Stimulated activated CD8-positive, alpha-beta memory T cell treated with anti-CD3 and anti-CD28 coated beads, Interleukin-15, amount 100 ng/mL, for 4 hours (primary cell): ENCODE results near the gene ABCA4.

Experiments
- DNase-seq, 2 donors: peaks; one replicate each; pipeline ENCODE4 v3.0.0-alpha.2; 2020; ENCODE audit warnings: low read depth in 2 of 2

Gene ABCA4

DNA sequence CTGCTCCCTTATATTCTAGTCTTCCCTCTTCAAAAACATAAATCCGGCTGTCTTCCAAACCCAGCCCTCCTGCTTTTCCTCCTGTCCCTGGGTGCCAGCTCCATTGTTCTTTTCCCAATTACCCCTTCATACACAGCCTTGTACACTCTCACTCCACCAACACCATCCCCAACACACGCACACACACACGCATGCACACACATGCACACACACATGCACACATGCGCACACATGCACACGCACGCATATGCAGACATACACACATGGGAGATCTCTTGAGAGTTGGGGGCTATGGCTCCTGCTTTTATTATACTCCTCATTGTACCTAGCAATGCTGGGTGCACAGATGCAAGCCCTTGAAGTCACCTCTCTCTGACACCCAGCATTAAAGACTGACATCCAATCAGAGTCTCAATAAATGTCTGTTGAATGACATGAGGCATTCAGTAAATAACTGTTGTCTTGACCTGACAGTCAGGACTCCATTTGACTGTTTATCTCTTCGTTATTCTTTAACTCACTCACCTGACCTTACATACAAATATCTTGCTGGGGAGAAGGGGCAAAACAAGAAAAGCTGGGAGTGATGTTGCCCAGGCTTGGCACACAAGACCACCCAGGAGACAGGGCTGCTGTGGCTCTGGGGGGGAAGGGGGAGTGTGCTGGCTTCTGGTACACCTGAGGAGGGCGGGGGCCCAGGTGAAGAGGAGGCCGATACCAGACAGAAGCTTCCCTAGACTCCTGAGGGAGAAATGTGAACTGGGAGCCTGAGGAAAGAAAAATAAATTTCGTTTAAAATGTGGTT lies 16.0 kb downstream of the ABCA4 start:
- DNase-seq: no peak

DNA sequence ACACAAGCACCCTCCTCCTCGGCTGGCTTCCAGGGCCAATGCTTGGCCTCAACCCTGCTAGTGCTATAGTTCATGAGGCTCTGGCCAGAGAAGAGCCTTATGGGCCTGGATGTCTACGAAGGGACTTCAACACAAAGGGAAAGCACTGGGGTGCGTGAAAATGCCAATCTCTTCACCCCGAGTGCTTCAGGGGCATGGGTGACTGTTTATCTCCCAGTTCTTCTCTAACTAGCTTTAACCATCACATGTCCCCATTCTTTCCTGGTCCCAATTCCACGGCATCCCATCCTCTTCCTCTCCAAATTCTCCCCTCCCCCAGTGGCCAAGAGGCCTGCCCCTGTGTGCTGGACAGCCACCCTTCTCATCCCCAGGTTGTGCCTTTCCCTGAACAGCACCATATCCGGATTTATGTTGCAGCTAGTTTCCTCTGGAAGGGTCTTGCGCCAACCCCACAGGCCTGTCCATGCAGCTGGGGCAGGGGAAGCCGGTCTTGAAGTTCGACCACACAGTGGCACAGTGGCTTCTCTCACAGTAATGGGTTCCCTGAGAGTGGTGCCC lies 16.7 kb downstream of the ABCA4 start:
- no peak for DNase-seq

DNA sequence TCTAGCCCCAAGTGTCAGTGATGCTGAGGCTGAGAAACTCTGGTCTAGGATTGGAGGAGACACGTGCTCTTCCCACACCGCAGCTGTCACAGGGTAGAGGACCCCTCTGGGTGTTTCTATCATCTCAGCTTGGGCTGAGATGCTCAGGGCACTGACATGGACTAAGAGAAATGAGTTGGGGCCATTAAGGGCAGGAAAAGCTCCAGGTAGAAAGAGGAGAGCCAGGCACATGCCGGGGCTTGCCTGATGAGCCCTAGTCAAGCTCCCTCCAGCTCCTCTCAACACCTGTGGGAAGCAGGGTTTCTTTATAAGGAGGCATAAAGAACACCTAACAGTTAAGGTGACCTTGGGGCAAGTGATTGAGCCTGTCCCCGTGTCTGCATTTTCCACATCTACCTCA lies 17.3 kb downstream of the ABCA4 start:
- DNase-seq: no peak

DNA sequence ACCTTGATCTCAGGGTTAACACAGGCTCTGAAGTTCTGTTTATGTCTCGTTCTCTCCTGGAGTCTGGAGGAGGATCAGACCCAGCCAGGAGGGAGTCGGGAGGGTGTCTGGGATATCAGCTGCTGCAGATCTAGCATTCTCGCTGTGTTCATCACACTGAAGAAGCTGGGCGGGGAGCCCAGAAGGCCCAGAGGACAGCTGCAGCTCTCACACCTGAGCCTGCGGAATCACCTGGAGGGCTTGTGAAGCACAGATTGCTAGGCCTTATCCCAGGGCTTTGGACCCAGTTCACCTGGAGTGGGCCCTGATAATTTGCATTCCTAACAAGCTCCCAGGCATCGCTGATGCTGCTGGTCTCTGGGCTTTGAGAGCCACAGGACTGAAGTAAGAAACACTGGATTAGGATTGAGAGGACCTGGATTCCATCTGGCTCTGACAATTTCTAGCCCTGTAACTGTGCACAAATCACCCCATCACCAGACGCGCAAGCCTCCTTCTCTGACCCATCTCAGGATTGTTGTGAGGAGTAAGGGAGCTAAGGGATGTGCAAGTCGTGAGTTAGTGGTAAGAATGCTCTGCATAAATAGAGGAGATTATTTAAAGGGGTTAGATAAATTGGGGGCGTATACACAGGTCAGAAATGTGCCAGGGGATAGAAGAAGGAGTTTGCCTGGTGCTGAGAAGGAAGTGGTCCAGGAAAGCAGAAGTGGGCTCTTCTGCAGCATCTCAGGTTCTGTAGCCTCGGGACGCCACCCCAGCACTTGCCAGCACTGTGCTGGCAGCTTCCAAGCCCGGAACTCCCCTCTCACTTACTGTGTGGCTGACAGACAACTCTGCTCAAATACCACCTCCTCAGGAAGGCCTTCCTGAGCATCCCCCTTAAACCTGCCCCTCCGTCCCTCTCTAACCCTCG lies 19.1 kb downstream of the ABCA4 start:
- DNase-seq: no peak

DNA sequence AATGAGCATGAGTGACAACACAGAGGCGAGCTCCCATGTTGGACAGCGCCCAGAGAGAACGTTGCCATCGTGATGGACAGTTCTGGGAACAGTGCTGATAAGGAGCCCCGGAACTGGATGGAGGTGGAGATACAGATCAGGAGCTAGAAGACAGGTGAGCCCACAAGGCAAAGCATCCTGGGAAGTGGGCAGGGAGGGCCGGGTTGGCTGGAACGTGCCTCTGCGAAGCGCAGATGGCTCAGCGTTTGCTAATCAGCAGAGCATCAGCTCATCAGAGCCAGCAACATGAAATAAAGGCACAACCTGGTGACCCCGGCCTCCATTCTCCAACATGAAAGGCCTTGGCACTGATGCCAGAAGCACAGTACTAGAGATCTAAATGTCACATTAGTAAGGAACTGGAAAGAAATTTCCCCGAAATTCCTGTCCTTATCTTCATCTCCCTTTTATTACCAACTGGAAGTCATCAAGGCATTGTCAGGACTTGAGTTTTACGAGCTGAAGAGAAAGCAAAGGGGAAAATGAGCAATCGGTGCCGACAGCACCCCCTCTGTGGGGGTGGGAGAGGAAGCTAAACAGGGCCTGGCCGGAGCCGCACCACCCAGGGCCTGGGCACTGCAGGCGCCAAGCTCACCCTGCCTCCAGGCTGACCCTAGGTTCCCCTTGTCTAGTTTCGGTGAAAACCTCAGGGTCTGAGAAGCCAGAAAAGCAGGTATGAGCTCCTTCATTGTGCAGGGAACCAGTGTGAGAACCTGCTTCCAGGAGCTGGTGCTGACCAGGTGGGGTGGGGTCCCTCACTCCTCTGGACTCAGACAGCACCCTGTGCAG lies 19.9 kb downstream of the ABCA4 start:
- DNase-seq: no peak

DNA sequence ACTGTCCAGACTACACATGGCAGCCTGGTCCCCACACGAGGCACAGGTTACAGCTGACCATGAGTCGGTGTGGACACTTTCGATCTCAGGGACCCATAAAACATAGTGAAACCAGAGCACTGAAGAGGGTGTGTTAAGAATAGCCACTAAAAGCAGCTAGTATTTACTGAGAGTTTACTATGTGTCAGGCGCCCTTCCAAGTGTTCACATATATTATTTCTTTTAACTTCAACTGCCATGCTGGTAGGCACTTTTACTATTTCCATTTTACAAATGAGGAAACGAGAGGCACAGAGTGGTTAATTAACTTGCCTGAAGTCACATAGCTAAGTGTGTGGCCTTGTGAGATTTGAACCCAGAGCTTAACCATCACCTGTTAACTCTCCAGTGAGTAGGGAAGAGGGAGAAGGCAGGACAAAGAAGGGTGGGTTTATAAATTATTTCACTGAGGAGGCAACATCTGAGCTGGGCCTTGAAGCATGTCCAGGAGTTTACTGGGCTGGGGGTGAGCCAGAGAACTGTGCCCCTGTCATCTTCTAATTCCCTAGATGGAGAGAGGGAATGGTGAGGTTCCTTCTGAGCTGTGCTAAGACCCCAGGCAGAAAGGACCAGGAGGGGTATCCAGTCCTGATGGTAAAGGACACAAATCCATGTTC lies 20.7 kb downstream of the ABCA4 start:
- DNase-seq: no peak

DNA sequence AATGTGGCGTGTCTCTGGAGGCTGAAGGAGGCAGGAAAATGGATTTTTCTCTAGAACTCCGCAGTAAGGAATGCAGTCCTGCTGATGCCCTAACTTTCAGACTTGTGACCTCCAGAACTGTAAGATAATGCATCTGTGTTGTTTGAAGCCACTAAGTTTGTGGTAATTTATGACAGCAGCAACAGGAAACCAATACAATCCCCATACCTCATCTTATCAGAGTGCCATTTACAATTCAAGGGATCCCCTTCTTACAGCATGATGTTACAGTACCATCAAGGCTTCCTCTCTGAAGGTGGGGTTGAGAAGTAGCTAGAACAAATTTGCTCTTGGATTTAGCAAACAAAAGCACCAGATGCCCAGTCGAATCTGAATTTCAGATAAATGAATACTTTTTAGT lies 21.6 kb downstream of the ABCA4 start:
- DNase-seq: no peak

DNA sequence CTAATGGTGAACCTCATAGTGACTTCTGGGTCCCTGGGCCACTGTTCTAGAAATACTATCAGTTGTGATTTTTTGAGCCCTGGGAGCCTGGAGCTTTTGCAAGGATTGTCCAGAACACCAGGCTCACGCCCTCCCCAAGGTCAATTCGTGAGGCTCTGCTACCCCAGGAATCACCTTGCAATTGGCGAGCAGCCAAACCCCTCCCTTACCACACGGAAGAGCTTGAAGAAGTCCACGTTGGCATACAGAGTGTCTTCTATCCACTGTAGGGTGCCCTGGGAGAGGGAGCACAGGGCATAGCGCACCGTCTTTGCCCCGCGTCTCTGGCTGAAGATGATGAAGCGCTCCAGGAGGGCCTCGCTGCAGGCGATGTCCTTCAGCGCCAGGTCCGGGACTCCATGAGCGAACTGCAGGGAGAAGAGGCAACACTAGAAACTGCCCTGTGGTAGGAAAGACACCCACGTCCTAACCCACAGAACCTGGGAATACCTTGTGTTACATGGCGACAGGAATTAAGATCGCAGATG lies 22.3 kb downstream of the ABCA4 start:
- no peak for DNase-seq

DNA sequence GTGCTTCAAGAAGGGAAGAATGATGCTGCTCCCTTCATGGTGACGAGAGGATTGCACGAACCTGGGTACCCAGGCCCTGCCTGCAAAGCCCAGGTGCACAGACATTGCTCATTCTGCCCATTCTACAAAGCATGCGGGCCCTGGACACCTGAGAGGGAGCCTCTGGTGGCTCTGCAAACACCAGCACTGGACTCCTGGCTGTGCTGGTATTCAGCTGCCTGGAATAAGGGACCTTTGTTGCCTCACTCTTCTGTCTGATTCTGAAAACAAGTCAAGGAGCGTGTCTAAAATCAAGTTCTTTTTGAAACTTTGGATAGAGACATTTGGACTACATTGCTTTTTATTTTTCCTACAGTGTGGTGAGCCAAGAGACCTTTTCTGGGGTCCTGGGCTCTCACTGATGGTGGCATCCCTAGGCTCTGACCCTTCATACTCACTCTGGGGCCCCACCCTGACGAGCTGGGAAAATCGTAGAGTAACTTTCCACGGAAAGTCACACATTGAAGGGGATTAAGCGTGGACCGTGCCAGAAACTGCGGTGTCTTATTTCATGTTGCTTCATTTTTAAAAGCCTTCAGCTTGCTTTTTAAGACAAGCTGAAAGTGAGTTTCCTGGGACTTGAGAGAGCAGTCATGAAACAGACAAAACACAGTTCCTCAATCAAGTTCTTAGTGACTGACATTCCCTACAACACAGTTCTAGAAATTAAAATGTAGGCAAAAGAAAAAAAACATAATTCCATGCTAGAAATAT lies 24.0 kb downstream of the ABCA4 start:
- no peak for DNase-seq

DNA sequence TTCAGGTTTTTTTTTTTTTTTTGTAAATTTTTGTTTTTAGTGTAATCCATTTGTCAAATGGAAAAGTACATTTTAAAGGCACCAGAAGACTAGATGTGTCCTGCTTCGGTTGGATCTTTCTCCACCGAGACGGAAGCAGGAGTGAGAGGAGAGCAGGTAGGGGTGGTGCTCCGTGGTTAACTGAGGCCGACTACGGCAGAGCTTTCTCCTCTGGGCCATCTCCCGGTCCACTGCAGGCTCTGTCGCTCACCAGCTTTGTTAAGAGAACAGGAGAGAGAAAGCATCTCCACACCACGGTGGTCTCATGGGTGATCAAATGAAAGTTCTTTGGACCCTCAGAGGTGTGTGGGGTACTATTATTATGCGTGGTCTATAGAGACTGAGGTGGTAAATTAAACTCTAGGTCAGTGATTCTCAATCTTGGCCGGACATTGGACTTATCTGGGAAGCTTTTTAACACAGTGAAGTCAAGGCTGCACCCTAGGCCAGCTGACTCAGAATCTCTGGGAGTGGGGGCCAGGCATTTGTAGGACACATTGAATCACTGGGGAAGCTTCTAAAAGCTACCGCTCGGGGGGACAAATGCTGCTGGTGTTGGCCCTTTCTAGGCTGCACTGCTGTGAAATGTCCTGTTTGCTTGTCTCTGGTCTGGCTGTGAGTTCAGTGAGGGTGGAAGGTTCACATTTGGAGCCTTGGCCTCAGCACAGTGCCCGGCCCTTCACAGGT lies 25.0 kb downstream of the ABCA4 start:
- DNase-seq: no peak

DNA sequence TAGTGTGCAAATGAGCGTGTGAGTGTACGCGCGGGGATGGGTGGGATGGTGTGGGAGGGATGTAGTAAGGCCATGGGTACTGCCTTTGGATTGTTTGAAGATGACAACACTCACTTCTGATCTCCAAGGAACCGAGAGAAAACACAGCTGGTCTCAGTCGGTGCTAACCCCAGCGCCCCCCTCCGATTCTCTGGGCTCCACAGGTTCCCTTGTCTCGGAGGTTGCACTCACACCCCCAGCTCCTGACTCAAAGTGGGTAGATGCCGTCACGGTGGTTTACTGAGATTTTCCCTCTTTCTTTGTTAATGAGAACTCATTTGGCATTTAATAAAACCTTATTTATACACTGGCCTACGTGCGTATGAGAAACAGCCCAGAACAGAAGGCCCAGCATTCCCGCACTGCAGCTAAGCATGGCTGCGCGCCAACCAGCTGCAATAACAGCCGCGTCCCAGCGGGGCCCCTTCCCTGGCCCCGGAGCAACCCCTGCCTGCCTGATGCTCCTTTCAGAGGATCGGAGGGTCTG lies 25.8 kb downstream of the ABCA4 start:
- no peak for DNase-seq

DNA sequence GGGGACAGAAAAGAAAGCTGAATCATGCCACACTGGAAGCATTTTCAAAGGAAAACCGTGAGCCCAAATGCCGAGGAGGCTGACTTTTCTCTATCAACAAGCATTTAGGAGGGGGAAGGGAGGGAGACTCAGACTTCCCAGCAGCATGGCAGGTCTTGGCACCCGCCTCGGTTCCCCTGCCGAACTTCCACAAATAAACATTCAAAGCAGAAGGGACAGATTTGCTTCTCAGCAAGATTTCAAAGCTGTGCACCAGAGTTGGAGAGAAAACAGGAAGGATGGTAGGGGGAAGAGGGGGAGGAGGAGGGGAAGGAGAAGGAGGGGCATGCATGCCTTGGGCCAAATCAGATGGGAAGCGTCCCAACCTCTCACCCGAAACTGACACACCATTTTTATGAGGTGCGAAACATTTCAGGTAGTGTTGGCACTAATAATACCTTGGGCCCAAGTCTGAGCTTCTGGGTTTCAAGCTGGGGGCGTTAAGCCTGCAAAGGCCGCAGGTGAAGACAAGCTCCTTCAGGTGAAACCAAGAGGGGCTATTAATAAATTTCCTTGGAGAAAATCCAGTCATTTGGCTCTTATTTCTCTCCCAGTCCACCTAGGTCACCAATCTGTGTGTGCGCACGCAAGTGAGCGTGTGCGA lies 26.4 kb downstream of the ABCA4 start:
- DNase-seq: no peak

DNA sequence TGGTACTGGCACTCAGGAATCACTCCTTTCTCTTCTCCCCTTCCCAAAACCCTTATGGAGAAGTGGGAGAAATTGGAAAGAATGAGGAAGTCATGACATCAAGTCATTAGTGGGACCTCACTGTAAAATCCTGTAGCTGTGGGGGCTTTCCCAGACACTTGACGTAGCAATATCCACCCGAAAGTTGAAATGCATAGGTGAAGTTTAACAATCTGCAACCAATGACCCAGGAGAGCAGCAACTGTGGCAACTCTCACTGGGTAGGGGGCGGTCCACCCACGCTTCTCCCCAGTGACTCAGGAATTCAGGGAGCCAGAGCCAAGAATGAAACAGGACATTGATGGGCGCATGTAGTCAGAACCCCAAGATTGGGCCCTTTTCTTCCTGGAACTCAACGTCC lies 27.0 kb downstream of the ABCA4 start:
- DNase-seq: no peak

DNA sequence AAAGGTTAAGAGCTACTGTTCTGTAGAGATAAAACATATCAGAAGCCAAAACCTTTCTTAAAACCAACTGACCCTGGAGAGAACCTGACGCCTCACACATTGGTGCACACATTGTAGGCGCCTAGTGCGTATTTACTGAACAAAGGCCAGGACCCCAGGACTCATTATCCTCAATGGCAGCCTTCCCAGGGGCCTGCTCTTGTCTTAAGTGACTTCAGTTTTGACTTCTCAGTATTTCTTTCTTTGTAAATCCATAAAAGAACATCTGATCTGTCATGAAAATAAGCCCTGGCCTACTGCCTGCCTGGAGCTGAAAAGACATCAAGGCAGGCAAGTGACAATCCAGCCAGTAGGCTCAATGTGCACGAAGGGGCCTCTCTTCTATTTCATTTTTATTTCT lies 27.6 kb downstream of the ABCA4 start:
- no peak for DNase-seq

DNA sequence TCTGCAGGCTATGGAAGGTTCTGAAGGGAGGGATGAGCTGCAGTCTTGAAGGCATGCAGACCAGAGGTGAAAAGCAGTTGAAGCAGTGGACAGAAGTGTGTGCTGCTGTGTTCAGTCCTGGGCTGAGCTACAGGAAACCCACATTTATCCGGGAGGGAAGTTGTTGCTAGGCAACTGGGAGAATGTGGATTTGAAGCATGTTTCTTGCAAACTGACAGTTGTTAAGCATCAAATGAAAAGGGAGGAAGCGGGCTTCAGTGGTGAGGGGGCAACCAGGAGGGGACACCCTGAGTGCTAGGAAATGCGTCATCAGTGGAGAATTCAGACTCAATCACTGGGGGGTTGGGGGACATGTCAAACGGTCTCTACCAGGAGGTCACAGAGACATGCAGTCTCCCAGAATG lies 28.7 kb downstream of the ABCA4 start:
- DNase-seq: no peak

DNA sequence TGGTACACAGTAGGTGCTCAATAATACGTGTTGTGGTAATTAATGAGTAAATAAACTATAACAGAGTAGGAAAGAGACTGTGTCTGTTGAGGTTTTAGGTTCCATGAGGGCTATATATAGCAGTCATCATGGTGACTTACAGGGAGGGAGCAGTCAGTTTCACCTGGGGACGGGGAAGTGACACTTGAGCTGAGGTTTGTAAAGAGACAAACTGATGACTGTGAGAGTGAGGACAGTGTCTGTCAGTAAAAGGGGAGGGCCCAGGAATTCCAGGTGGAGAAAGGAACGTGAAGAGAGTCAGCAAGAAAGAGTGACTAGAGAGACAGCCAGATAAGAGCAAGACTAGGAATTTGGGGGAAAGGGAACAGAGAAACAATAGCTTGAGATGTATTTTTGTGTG lies 30.2 kb downstream of the ABCA4 start:
- DNase-seq: no peak

DNA sequence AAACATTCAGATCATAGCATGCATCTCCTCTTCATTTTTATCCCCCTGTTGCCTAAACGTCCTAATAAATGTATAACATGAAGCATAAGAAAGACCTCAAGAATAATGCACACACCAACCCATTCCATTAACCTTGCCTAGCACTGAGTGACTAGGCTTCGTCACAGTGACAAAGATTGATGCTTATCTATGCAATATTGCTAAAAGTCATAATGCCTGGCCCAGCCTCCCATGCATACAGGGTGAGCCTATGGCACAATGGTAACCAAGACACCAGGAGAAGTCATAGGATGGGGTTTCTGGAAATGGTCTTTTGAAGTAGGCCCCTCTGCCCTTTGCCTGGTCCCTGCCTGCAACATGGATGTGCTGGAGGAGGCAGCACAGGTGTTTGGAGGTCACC lies 33.8 kb downstream of the ABCA4 start:
- DNase-seq: no peak

DNA sequence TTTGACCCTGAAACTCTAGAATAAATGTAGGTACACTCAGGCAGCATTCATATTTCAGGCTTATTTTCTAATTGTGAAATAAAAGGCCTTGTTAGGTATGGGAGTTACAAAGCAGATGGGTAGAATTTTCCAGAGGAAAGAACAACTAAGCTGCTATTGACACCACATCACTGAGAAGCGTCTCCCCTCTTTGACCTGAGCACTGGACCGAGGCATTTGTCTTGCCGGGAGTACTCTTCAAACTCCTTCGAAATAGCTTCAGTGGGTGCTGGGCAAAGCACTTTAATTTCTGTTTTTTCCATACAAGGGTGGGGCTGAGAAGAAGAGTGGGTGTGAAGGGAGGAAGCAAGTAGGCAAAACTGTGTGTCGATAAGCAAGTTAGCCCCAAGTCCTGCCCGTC lies 36.4 kb downstream of the ABCA4 start:
- no peak for DNase-seq

DNA sequence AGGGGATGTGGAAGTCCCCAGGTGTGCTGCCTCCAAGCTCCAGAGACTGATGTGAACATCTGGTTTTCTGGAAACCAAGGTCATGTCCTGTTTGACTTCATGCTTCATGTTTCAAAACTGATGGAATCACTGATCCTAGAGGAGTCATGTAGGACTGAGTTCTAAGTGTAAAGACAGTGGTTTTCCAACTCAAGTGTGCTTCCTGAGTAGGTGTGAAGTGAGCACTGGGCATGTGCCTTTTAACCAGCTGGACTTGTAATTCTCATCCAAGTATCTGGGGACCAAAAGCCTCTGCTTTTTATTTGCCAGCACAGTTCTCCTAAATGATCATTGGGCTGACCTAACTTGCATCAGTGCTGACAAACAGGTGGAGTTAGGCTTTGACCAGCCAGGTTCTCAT lies 36.9 kb downstream of the ABCA4 start:
- DNase-seq: no peak
